Keratinocyte (primary cell): ENCODE data around the gene MAD2L2. TPM values are rescaled to one million over a fixed set of nuclear protein-coding genes. Genes with fewer than 3 reads are reported as not detected.

Source experiments
- DNase-seq: peaks from one replicate; pipeline ENCODE4 v3.0.0-alpha.2; 2011; ENCODE audit warnings: low read depth, missing footprints, low spot score
- FAIRE-seq: peaks from 2 replicates; lab custom pipeline; 2011; peaks lifted over from hg19 to GRCh38; lab: Jason Lieb, UNC
- H2AFZ ChIP-seq: 2 replicates; pipeline ENCODE4 v1.6.0; 2012; ENCODE audit warnings: low read length, control low read depth, inconsistent platforms; ENCODE audit not compliant: control insufficient read depth
- H3K27ac ChIP-seq: 2 replicates; pipeline ENCODE4 v1.5.1; 2011; ENCODE audit warnings: low read length; ENCODE audit not compliant: control insufficient read depth, insufficient read depth
- H3K27me3 ChIP-seq: 3 replicates; pipeline ENCODE4 v1.6.0; 2011; ENCODE audit warnings: low read length; ENCODE audit not compliant: control insufficient read depth, insufficient read depth; ENCODE audit errors: extremely low read depth
- H3K36me3 ChIP-seq, 2 experiments: 2 replicates in 1 of 2; 3 replicates in 1 of 2; pipeline ENCODE4 v1.5.1; 2011; ENCODE audit warnings: low read length in 2 of 2, mild to moderate bottlenecking in 1 of 2; ENCODE audit not compliant: control insufficient read depth in 2 of 2, insufficient read depth in 2 of 2; ENCODE audit errors: extremely low read depth in 1 of 2
- H3K4me1 ChIP-seq: 3 replicates; pipeline ENCODE4 v1.5.1; 2011; ENCODE audit warnings: low read length; ENCODE audit not compliant: control insufficient read depth, insufficient read depth; ENCODE audit errors: extremely low read depth
- H3K4me2 ChIP-seq: 3 replicates; pipeline ENCODE4 v1.6.0; 2011; ENCODE audit warnings: low read depth, low read length; ENCODE audit not compliant: control insufficient read depth, insufficient read depth; ENCODE audit errors: extremely low read depth
- H3K4me3 ChIP-seq, 3 experiments: fragments of 200-600 bp in 1 of 3; sonication (generic) in 1 of 3; 2 replicates in 2 of 3; 3 replicates in 1 of 3; pipeline ENCODE4 v1.5.1; 2011 to 2016; ENCODE audit warnings: low read length in 3 of 3, mild to moderate bottlenecking in 3 of 3, control low read depth in 2 of 3, inconsistent platforms in 1 of 3, low read depth in 1 of 3, mixed read lengths in 1 of 3, mixed run types in 1 of 3, moderate library complexity in 1 of 3; ENCODE audit not compliant: control insufficient read depth in 2 of 3, insufficient read depth in 2 of 3; ENCODE audit errors: extremely low read depth in 1 of 3
- H3K79me2 ChIP-seq: 2 replicates; pipeline ENCODE4 v1.6.0; 2012; ENCODE audit warnings: low read length; ENCODE audit not compliant: control insufficient read depth, insufficient read depth
- H3K9ac ChIP-seq: 3 replicates; pipeline ENCODE4 v1.6.0; 2011; ENCODE audit warnings: low read length; ENCODE audit not compliant: control insufficient read depth, insufficient read depth; ENCODE audit errors: extremely low read depth
- H3K9me1 ChIP-seq: 3 replicates; pipeline ENCODE4 v1.6.0; 2011; ENCODE audit warnings: low read length; ENCODE audit not compliant: control insufficient read depth, insufficient read depth; ENCODE audit errors: extremely low read depth
- H3K9me3 ChIP-seq: 2 replicates; pipeline ENCODE4 v1.5.1; 2012; ENCODE audit warnings: low read depth, low read length; ENCODE audit not compliant: control insufficient read depth
- H4K20me1 ChIP-seq: 3 replicates; pipeline ENCODE4 v1.6.0; 2011; ENCODE audit warnings: low read length; ENCODE audit not compliant: control insufficient read depth, insufficient read depth; ENCODE audit errors: extremely low read depth
- EZH2 ChIP-seq: IDR thresholded peaks from one replicate; pipeline ENCODE4 v1.6.1; 2012; ENCODE audit warnings: inconsistent platforms, mild to moderate bottlenecking, low read length, moderate library complexity
- dilution Hi-C: fragments of 300-500 bp; cut with MboI; formaldehyde crosslinking; loops from one replicate; pipeline ENCODE4 v1.7.0; 2020; ENCODE audit warnings: low sequenced_read_pairs; ENCODE audit not compliant: extremely low pct_ligation_motif_present
- polyA plus RNA-seq, 5 experiments: library from polyadenylated mRNA; depleted of rRNA in 3 of 5; stranded (reverse) in 3 of 5; stranded (forward) in 1 of 5; unstranded in 1 of 5; fragments of >200 nt; gene quantifications; 1 replicate in 1 of 5; 2 replicates in 3 of 5; 3 replicates in 1 of 5; pipeline versions ENCODE4 v1.2.1 to v1.2.3, GENCODE V29; 2011 to 2012; ENCODE audit warnings: missing spikeins in 2 of 5, low read depth in 1 of 5, low replicate concordance in 1 of 5
- TF ChIP-seq, protein P1 (sequence below), 3 experiments: IDR thresholded peaks in 1 of 3; conservative IDR thresholded peaks in 1 of 3; optimal IDR thresholded peaks in 1 of 3; 2 replicates in 2 of 3; 3 replicates in 1 of 3; pipeline versions ENCODE3 to v1.5.1; 2011; ENCODE audit warnings: low read length in 3 of 3, mild to moderate bottlenecking in 3 of 3, moderate library complexity in 2 of 3, control low read depth in 1 of 3, inconsistent platforms in 1 of 3; ENCODE audit not compliant: insufficient read depth in 2 of 3; ENCODE audit errors: extremely low read depth in 1 of 3

Gene MAD2L2
- polyA plus RNA-seq, 1 donor (not counting 4 experiments of a cell fraction or from before 2014, with no cell fraction given) = 24.8 TPM

DNA sequence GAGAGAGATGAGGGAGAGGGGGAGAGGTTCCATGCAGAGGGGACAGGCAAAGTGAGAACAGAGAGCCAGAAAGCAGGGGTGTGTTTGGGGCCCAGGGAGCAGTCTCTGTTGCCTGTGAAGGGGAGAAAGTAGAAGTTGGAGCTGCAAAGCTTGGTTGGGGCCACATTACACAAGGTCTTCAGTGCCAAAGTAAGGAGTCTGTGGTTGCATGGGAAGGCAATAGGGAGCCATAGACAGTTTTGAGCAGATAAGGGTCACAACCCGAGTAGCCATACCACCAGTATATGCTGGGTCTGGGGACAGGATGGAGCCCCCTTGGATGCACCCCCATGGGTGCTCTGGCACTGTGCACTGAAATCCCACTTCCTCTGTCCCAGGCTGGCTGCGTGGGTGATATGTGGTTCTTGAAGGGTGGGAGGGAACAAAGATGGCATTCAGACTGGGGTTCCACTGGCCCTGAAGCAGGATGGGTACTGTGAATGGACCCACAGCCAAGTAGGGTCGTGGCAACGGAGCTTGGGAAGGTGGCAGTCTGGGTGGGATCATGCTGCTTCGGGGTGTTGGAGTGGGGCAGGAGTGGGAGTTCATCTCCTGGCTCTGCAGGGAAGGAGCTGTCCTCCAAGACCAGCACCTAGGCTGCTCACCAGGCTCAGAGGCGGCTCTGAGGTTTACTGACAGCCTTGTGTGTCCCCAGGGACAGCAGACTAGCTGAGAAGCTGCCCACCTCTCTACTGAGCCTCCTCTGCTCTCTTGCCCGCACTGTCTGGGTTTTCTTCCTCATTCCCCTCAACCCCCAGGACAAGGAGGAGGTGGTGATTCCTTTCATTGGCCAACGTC lies 22.6 kb upstream of the MAD2L2 start:
- Histone ChIP-seq H3K27me3 (peaks cover 57% of the 10 kb centered on the region), H2AFZ (no peak overlapping the region), H3K4me1 (peaks cover 3% of the 10 kb centered on the region), H4K20me1 (no peaks in the 10 kb centered on the region), H3K4me2 (no peak overlapping the region), H3K9ac (no peak overlapping the region), H3K9me3 (no peaks in the 10 kb centered on the region), H3K4me3 (no peak overlapping the region), H3K27ac (no peak overlapping the region), H3K79me2 (no peaks in the 10 kb centered on the region), H3K9me1 (no peaks in the 10 kb centered on the region), H3K36me3 (no peaks in the 10 kb centered on the region)
- no peak for TF ChIP-seq EZH2
- TF ChIP-seq, protein P1, sequence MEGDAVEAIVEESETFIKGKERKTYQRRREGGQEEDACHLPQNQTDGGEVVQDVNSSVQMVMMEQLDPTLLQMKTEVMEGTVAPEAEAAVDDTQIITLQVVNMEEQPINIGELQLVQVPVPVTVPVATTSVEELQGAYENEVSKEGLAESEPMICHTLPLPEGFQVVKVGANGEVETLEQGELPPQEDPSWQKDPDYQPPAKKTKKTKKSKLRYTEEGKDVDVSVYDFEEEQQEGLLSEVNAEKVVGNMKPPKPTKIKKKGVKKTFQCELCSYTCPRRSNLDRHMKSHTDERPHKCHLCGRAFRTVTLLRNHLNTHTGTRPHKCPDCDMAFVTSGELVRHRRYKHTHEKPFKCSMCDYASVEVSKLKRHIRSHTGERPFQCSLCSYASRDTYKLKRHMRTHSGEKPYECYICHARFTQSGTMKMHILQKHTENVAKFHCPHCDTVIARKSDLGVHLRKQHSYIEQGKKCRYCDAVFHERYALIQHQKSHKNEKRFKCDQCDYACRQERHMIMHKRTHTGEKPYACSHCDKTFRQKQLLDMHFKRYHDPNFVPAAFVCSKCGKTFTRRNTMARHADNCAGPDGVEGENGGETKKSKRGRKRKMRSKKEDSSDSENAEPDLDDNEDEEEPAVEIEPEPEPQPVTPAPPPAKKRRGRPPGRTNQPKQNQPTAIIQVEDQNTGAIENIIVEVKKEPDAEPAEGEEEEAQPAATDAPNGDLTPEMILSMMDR (optimal IDR thresholded peaks at IDR 0.05 in 1 of 3, IDR thresholded peaks at IDR 0.05 in 1 of 3, conservative IDR thresholded peaks at IDR 0.05 in 1 of 3; ENCODE audit: extremely low read depth in 1 of 3, insufficient read depth in 2 of 3, low read length in 3 of 3) = no peak
- DNase-seq (no peak), FAIRE-seq (no peak)
- dilution Hi-C loops = no loop called here

DNA sequence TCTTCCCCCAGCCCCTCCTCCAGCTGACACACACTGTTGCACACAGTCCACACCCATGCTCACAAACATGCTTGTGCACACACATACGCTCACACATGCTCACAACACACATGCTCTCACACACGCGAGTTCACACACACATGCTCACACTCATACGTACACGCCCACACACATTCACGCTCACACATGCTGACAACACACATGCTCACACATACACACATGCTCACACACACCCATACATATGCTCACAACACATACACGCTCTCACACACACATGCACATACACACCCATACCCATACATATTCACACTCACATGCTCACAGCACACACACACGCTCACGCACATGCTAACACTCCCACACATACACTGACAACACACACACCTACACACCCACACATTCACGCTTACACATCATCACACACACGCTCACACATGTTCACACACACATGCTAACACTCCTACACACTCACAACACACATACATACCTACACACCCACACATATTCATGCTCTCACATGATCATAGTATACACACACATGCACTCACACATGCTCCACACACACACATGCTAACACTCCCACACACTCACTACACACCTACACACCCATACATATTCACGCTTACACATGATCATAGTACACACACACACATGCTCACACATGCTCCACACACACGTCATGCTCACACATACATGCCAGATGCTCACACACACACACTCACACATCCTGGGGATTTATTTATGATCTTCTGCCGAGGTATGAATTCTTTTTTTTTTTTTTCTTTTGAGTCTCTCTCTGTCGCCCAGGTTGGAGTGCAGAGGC lies 21.2 kb upstream of the MAD2L2 start:
- H3K9me3 ChIP-seq = no peaks in the 10 kb centered on the region
- H4K20me1 ChIP-seq = no peaks in the 10 kb centered on the region
- H3K9me1 ChIP-seq = no peaks in the 10 kb centered on the region
- peak; percentile 65 for TF ChIP-seq EZH2
- TF ChIP-seq, protein P1 (optimal IDR thresholded peaks at IDR 0.05 in 1 of 3, IDR thresholded peaks at IDR 0.05 in 1 of 3, conservative IDR thresholded peaks at IDR 0.05 in 1 of 3; ENCODE audit: extremely low read depth in 1 of 3, insufficient read depth in 2 of 3, low read length in 3 of 3) = no peak
- FAIRE-seq (no peak), DNase-seq (no peak)
- H3K36me3 ChIP-seq = no peaks in the 10 kb centered on the region
- H3K4me3 ChIP-seq = no peak overlapping the region
- no peak overlapping the region for H2AFZ ChIP-seq
- dilution Hi-C loops = no loop called here
- no peak overlapping the region for H3K27ac ChIP-seq
- peaks cover 3% of the 10 kb centered on the region for H3K4me1 ChIP-seq
- H3K27me3 ChIP-seq = peaks cover 53% of the 10 kb centered on the region
- H3K79me2 ChIP-seq = no peaks in the 10 kb centered on the region
- no peak overlapping the region for H3K4me2 ChIP-seq
- no peak overlapping the region for H3K9ac ChIP-seq
